ENCODE data around the gene HEG1. TPM values are rescaled to one million over a fixed set of nuclear protein-coding genes. Genes with fewer than 3 reads are reported as not detected.

HEG1 gene
- total RNA-seq, 2 experiments from 2014 or later = 24.5 to 25.8 TPM

GRCh38 chr3:125058529-125058928 is 2.7 kb upstream of the HEG1 start:
- intact Hi-C loops (cut with micrococcal nuclease) = loop anchor here (10.0 kb wide), 1 partner anchor 296 kb away; no protein-coding TSS in a partner anchor
- no peaks in the 10 kb centered on the region for H3K36me3 Mint-ChIP-seq (ENCODE audit: low read depth)
- H3K27ac Mint-ChIP-seq = no peak overlapping the region
- H3K4me1 Mint-ChIP-seq (ENCODE audit: low read depth) = peaks cover 13% of the 10 kb centered on the region
- DNase-seq = no peak
- POLR2A ChIA-PET = no interaction called here
- H3K9me3 Mint-ChIP-seq = no peaks in the 10 kb centered on the region
- no peak for TF ChIP-seq CTCF (IDR thresholded peaks at IDR 0.05)
- ATAC-seq = no peak
- H3K4me3 Mint-ChIP-seq = no peak overlapping the region
- CTCF ChIA-PET = no interaction called here
- peaks cover 14% of the 10 kb centered on the region for H3K27me3 Mint-ChIP-seq

- POLR2A ChIA-PET = no interaction called here
- no peak overlapping the region for H3K4me3 Mint-ChIP-seq
Observed at GRCh38 chr3:125057186-125057850, 1.5 kb upstream of the HEG1 start.

GRCh38 chr3:125055331-125055912 is 375 bp downstream of the HEG1 start:
- intact Hi-C loops (cut with micrococcal nuclease) = loop anchor here (10.0 kb wide), 1 partner anchor 299 kb away; no protein-coding TSS in a partner anchor
- peak; percentile 2 for ATAC-seq
- POLR2A ChIA-PET = interaction anchor here (0.6 kb wide), 1 partner anchor 91 kb away, joined by 3 read pairs; no protein-coding TSS in a partner anchor
- peaks cover 5% of the 10 kb centered on the region for H3K27me3 Mint-ChIP-seq
- DNase-seq = peak; percentile 31
- no peaks in the 10 kb centered on the region for H3K9me3 Mint-ChIP-seq
- peaks cover 42% of the 10 kb centered on the region for H3K4me1 Mint-ChIP-seq (ENCODE audit: low read depth)
- peak overlapping the region; percentile 77 for H3K27ac Mint-ChIP-seq
- H3K36me3 Mint-ChIP-seq (ENCODE audit: low read depth) = peaks cover 4% of the 10 kb centered on the region
- CTCF ChIA-PET = interaction anchor here (0.7 kb wide), 1 partner anchor 177 kb away, joined by 3 read pairs; no protein-coding TSS in a partner anchor
- H3K4me3 Mint-ChIP-seq = peak overlapping the region; percentile 78
- TF ChIP-seq CTCF (IDR thresholded peaks at IDR 0.05) = no peak

More at GRCh38 chr3:125057186-125057850, 1.5 kb upstream of the HEG1 start:
- TF ChIP-seq CTCF (IDR thresholded peaks at IDR 0.05) = no peak
- Mint-ChIP-seq H3K27me3 (peaks cover 13% of the 10 kb centered on the region), H3K4me1 (ENCODE audit: low read depth) (peaks cover 26% of the 10 kb centered on the region), H3K9me3 (no peaks in the 10 kb centered on the region), H3K36me3 (ENCODE audit: low read depth) (no peaks in the 10 kb centered on the region), H3K27ac (no peak overlapping the region)
- DNase-seq (no peak), ATAC-seq (no peak)
- CTCF ChIA-PET = interaction anchor here (0.9 to 1.4 kb wide), 4 partner anchors 61 to 85 kb away, joined by 3 to 4 read pairs (median 3); no protein-coding TSS in a partner anchor
- intact Hi-C loops (cut with micrococcal nuclease) = loop anchor here (10.0 kb wide), 1 partner anchor 297 kb away; no protein-coding TSS in a partner anchor

GRCh38 chr3:125054449-125055329 is 1.1 kb downstream of the HEG1 start:
- Mint-ChIP-seq H3K4me3 (peak overlapping the region; percentile 78), H3K36me3 (ENCODE audit: low read depth) (peaks cover 6% of the 10 kb centered on the region), H3K27me3 (no peaks in the 10 kb centered on the region), H3K4me1 (ENCODE audit: low read depth) (peaks cover 43% of the 10 kb centered on the region), H3K9me3 (no peaks in the 10 kb centered on the region), H3K27ac (peak overlapping the region; percentile 77)
- intact Hi-C loops (cut with micrococcal nuclease) = loop anchor here (5.0 to 10.0 kb wide), 3 partner anchors 68 to 300 kb away; no protein-coding TSS in a partner anchor
- DNase-seq = peak; percentile 23
- POLR2A ChIA-PET = interaction anchor here (0.6 to 1.2 kb wide), 2 partner anchors 92 to 101 kb away, joined by 3 read pairs; no protein-coding TSS in a partner anchor
- no peak for TF ChIP-seq CTCF (IDR thresholded peaks at IDR 0.05)
- peak; percentile 13 for ATAC-seq
- CTCF ChIA-PET = interaction anchor here (0.7 to 1.0 kb wide), 3 partner anchors 30 to 178 kb away, joined by 3 to 4 read pairs (median 3); no protein-coding TSS in a partner anchor
